Fibroblast of lung (primary cell): Measurements from ENCODE around the gene ENPEP. TPM values are rescaled to one million over a fixed set of nuclear protein-coding genes. Genes with fewer than 3 reads are reported as not detected.

ENCODE experiments used
- DNase-seq, 2 donors: peaks; one replicate each; pipeline versions ENCODE4 v3.0.0 to v3.0.0-alpha.2; 2010; ENCODE audit warnings: low read depth in 2 of 2
- H2AFZ ChIP-seq: 2 replicates; pipeline ENCODE4 v1.5.1; 2012; ENCODE audit warnings: low read length, control low read depth, inconsistent platforms
- H3K27ac ChIP-seq: 2 replicates; pipeline ENCODE4 v1.5.1; 2011; ENCODE audit warnings: low read length, control low read depth; ENCODE audit not compliant: insufficient read depth
- H3K27me3 ChIP-seq: 2 replicates; pipeline ENCODE4 v1.5.1; 2011; ENCODE audit warnings: mild to moderate bottlenecking, low read length; ENCODE audit not compliant: control insufficient read depth, insufficient read depth
- H3K36me3 ChIP-seq: 2 replicates; pipeline ENCODE4 v1.5.1; 2011; ENCODE audit warnings: low read length; ENCODE audit not compliant: control insufficient read depth, insufficient read depth
- H3K4me1 ChIP-seq: 2 replicates; pipeline ENCODE4 v1.5.1; 2011; ENCODE audit warnings: low read length; ENCODE audit not compliant: control insufficient read depth, insufficient read depth; ENCODE audit errors: extremely low read depth
- H3K4me2 ChIP-seq: 2 replicates; pipeline ENCODE4 v1.5.1; 2011; ENCODE audit warnings: low read length, control low read depth; ENCODE audit not compliant: insufficient read depth; ENCODE audit errors: extremely low read depth
- H3K4me3 ChIP-seq, 4 experiments: fragments of 200-600 bp in 1 of 4; sonication (generic) in 1 of 4; replicated peaks in 1 of 4; 2 replicates each; pipeline ENCODE4 v1.5.1; 2011 to 2016; ENCODE audit warnings: low read length in 4 of 4, low read depth in 3 of 4, mild to moderate bottlenecking in 3 of 4, control low read depth in 2 of 4, inconsistent platforms in 1 of 4, mixed read lengths in 1 of 4; ENCODE audit not compliant: insufficient read depth in 1 of 4; ENCODE audit errors: control extremely low read depth in 1 of 4
- H3K79me2 ChIP-seq: 2 replicates; pipeline ENCODE4 v1.5.1; 2012; ENCODE audit warnings: mild to moderate bottlenecking, low read length, inconsistent platforms; ENCODE audit not compliant: control insufficient read depth, insufficient read depth
- H3K9ac ChIP-seq: 2 replicates; pipeline ENCODE4 v1.5.1; 2011; ENCODE audit warnings: mild to moderate bottlenecking, low read length, control low read depth; ENCODE audit not compliant: insufficient read depth
- H3K9me3 ChIP-seq: 2 replicates; pipeline ENCODE4 v1.5.1; 2012; ENCODE audit warnings: low read depth, low read length; ENCODE audit not compliant: control insufficient read depth, insufficient read depth
- H4K20me1 ChIP-seq: 2 replicates; pipeline ENCODE4 v1.5.1; 2011; ENCODE audit warnings: low read length; ENCODE audit not compliant: control insufficient read depth, insufficient read depth; ENCODE audit errors: extremely low read depth
- CTCF ChIP-seq, 2 donors: IDR thresholded peaks in 1 of 2; conservative IDR thresholded peaks in 1 of 2; 1 replicate in 1 of 2; 2 replicates in 1 of 2; pipeline ENCODE4 v1.5.1; 2011 to 2012; ENCODE audit warnings: low read length in 2 of 2, control low read depth in 1 of 2, inconsistent platforms in 1 of 2, low read depth in 1 of 2, mild to moderate bottlenecking in 1 of 2
- EZH2 ChIP-seq: IDR thresholded peaks from 2 replicates; pipeline ENCODE4 v1.5.1; 2012; ENCODE audit warnings: low read length, control low read depth, mild to moderate bottlenecking; ENCODE audit errors: missing control alignments
- polyA plus RNA-seq, 2 donors: library from polyadenylated mRNA; depleted of rRNA in 1 of 2; stranded (reverse) in 1 of 2; unstranded in 1 of 2; fragments of >200 nt; gene quantifications; 2 replicates each; pipeline ENCODE4 v1.2.1, GENCODE V29; 2011 to 2012; ENCODE audit warnings: missing spikeins in 1 of 2
- total RNA-seq: library from RNA; depleted of rRNA; stranded (reverse); fragments of >200 nt; gene quantifications from 2 replicates; pipeline ENCODE4 v1.2.1, GENCODE V29; 2014

Gene ENPEP
- total and polyA plus RNA-seq, 2 donors (not counting 1 experiment from before 2014, with no cell fraction given), result 0.28 TPM; not detected in 1

- H3K27ac ChIP-seq, result no peak overlapping the region
- no peak overlapping the region for H3K9ac ChIP-seq
- no peak for DNase-seq
Observed at GRCh38 chr4:110498420-110498819, 22.5 kb downstream of the ENPEP start.

GRCh38 chr4:110499126-110499525 is 23.2 kb downstream of the ENPEP start:
- Histone ChIP-seq H3K27me3 (no peaks in the 10 kb centered on the region), H3K9ac (no peak overlapping the region), H3K36me3 (no peaks in the 10 kb centered on the region), H3K79me2 (no peaks in the 10 kb centered on the region), H4K20me1 (no peaks in the 10 kb centered on the region), H3K4me1 (no peaks in the 10 kb centered on the region), H3K27ac (no peak overlapping the region), H3K4me2 (no peak overlapping the region), H3K4me3 (no peak overlapping the region), H3K9me3 (no peaks in the 10 kb centered on the region), H2AFZ (no peak overlapping the region)
- TF ChIP-seq CTCF (conservative IDR thresholded peaks at IDR 0.05 in 1 of 2, IDR thresholded peaks at IDR 0.05 in 1 of 2; ENCODE audit: low read depth in 1 of 2, low read length in 2 of 2), result no peak
- no peak for TF ChIP-seq EZH2
- DNase-seq, result no peak

More at GRCh38 chr4:110498420-110498819, 22.5 kb downstream of the ENPEP start:
- no peak overlapping the region for H3K4me2 ChIP-seq
- TF ChIP-seq CTCF (conservative IDR thresholded peaks at IDR 0.05 in 1 of 2, IDR thresholded peaks at IDR 0.05 in 1 of 2; ENCODE audit: low read depth in 1 of 2, low read length in 2 of 2), result no peak
- no peak for TF ChIP-seq EZH2
- no peaks in the 10 kb centered on the region for H3K4me1 ChIP-seq
- no peak overlapping the region for H2AFZ ChIP-seq
- no peaks in the 10 kb centered on the region for H3K79me2 ChIP-seq
- H3K9me3 ChIP-seq, result no peaks in the 10 kb centered on the region
- H3K4me3 ChIP-seq, result no peak overlapping the region
- no peaks in the 10 kb centered on the region for H3K36me3 ChIP-seq
- no peaks in the 10 kb centered on the region for H3K27me3 ChIP-seq
- H4K20me1 ChIP-seq, result no peaks in the 10 kb centered on the region

- Histone ChIP-seq H3K4me1 (no peaks in the 10 kb centered on the region), H4K20me1 (no peaks in the 10 kb centered on the region), H2AFZ (no peak overlapping the region), H3K27me3 (no peaks in the 10 kb centered on the region), H3K9ac (no peak overlapping the region), H3K36me3 (no peaks in the 10 kb centered on the region), H3K4me2 (no peak overlapping the region), H3K9me3 (no peaks in the 10 kb centered on the region), H3K79me2 (no peaks in the 10 kb centered on the region), H3K27ac (no peak overlapping the region), H3K4me3 (no peak overlapping the region)
- peak; percentile 29 to 71 for DNase-seq
- no peak for TF ChIP-seq CTCF (conservative IDR thresholded peaks at IDR 0.05 in 1 of 2, IDR thresholded peaks at IDR 0.05 in 1 of 2; ENCODE audit: low read depth in 1 of 2, low read length in 2 of 2)
- no peak for TF ChIP-seq EZH2
Observed at GRCh38 chr4:110501826-110502225, 25.9 kb downstream of the ENPEP start.
